OCI-LY1 (cell line): Measurements from ENCODE around the gene UXT.

Experiments used
- H2AFZ ChIP-seq: fragments of 200-600 bp; sonication (generic), shearing (Covaris generic); 2 replicates; pipeline ENCODE4 v1.6.0; 2014; ENCODE audit warnings: antibody characterized with exemption, mild to moderate bottlenecking, low read length
- H3F3A ChIP-seq: fragments of 200-600 bp; sonication (generic), shearing (Covaris generic); 2 replicates; pipeline ENCODE4 v1.6.0; 2014; ENCODE audit warnings: mild to moderate bottlenecking, antibody characterized with exemption, low read length, moderate library complexity; ENCODE audit not compliant: insufficient read depth
- H3K27ac ChIP-seq: fragments of 200-600 bp; sonication (generic); 2 replicates; pipeline ENCODE4 v1.5.1; 2014; ENCODE audit warnings: low read length, mixed run types, mild to moderate bottlenecking, low read depth; ENCODE audit not compliant: poor library complexity, severe bottlenecking
- H3K27me3 ChIP-seq: fragments of 200-600 bp; sonication (generic); 2 replicates; pipeline ENCODE4 v1.6.0; 2014; ENCODE audit warnings: antibody characterized with exemption, mild to moderate bottlenecking, low read length, moderate library complexity; ENCODE audit not compliant: insufficient read depth
- H3K36me3 ChIP-seq: fragments of 200-600 bp; sonication (generic); 2 replicates; pipeline ENCODE4 v1.6.1; 2014; ENCODE audit warnings: mild to moderate bottlenecking, antibody characterized with exemption, low read length, moderate library complexity, mixed read lengths; ENCODE audit not compliant: insufficient read depth
- H3K4me1 ChIP-seq: fragments of 200-600 bp; sonication (generic); 2 replicates; pipeline ENCODE4 v1.5.1; 2014; ENCODE audit warnings: mild to moderate bottlenecking, low read length, moderate library complexity; ENCODE audit not compliant: insufficient read depth, severe bottlenecking
- H3K4me2 ChIP-seq: fragments of 200-600 bp; sonication (generic), shearing (Covaris generic); 2 replicates; pipeline ENCODE4 v1.6.1; 2014; ENCODE audit warnings: low read length
- H3K4me3 ChIP-seq: fragments of 200-600 bp; sonication (generic); 2 replicates; pipeline ENCODE4 v1.5.1; 2014; ENCODE audit warnings: low read length, low read depth, mild to moderate bottlenecking, mixed read lengths; ENCODE audit not compliant: poor library complexity, severe bottlenecking
- H3K79me2 ChIP-seq: fragments of 200-600 bp; shearing (Covaris generic); 2 replicates; pipeline ENCODE4 v1.6.1; 2016; ENCODE audit warnings: mixed run types, low read length, mixed read lengths; ENCODE audit not compliant: insufficient read depth
- H3K9ac ChIP-seq: fragments of 200-600 bp; sonication (generic), shearing (Covaris generic); 2 replicates; pipeline ENCODE4 v1.6.1; 2014; ENCODE audit warnings: mild to moderate bottlenecking, low read length, mixed read lengths
- H3K9me2 ChIP-seq: fragments of 200-600 bp; sonication (generic), shearing (Covaris generic); 2 replicates; pipeline ENCODE4 v1.6.1; 2014; ENCODE audit warnings: low read depth, mild to moderate bottlenecking, low read length, mixed read lengths
- H3K9me3 ChIP-seq: fragments of 200-600 bp; shearing (Covaris generic); 2 replicates; pipeline ENCODE4 v1.6.1; 2014; ENCODE audit warnings: low read length, mixed read lengths
- H4K20me1 ChIP-seq: fragments of 200-600 bp; sonication (generic), shearing (Covaris generic); 2 replicates; pipeline ENCODE4 v1.6.0; 2016; ENCODE audit warnings: mild to moderate bottlenecking, low read length; ENCODE audit not compliant: insufficient read depth
- EZH2 ChIP-seq: fragments of 200-600 bp; sonication (generic), shearing (Covaris generic); IDR thresholded peaks from 2 replicates; pipeline ENCODE4 v1.8.0; 2017; ENCODE audit warnings: borderline replicate concordance, mixed run types, mild to moderate bottlenecking, antibody characterized with exemption, low read length, moderate library complexity, mixed read lengths
- TF ChIP-seq, protein P1 (sequence below): fragments of 200-600 bp; sonication (generic), shearing (Covaris generic); IDR thresholded peaks from 2 replicates; pipeline ENCODE4 v1.5.1; 2017; ENCODE audit warnings: mild to moderate bottlenecking, antibody characterized with exemption, low read length, moderate library complexity, mixed read lengths

The UXT gene

DNA sequence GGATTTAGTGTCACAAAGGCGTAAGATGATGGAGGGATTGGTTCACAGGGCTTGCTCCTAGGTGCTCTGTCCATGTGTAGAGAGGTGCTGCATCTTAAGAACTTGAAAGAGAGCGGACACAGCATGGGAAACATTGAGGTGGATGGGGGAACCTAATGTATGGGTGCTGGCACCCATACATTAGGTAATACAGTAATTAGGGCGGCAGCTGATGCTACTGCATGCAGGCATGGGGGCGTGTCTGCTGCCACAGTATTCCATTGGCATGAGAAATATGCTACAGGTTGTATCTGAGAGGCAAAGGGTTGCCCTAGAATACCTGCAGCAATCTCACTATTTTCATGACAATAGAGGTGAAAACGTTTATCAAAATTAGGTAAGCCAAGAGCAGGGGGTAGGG is 45.8 kb upstream of the UXT start:
- Histone ChIP-seq H4K20me1 (no peaks in the 10 kb centered on the region), H3K27ac (no peak overlapping the region), H3K4me1 (no peaks in the 10 kb centered on the region), H2AFZ (no peak overlapping the region), H3K4me3 (no peak overlapping the region), H3K4me2 (no peak overlapping the region), H3K9ac (no peak overlapping the region), H3K9me3 (no peaks in the 10 kb centered on the region), H3K27me3 (no peaks in the 10 kb centered on the region), H3K36me3 (no peaks in the 10 kb centered on the region), H3K9me2 (no peaks in the 10 kb centered on the region), H3K79me2 (no peaks in the 10 kb centered on the region), H3F3A (no peaks in the 10 kb centered on the region)
- TF ChIP-seq EZH2 = no peak
- TF ChIP-seq, protein P1, sequence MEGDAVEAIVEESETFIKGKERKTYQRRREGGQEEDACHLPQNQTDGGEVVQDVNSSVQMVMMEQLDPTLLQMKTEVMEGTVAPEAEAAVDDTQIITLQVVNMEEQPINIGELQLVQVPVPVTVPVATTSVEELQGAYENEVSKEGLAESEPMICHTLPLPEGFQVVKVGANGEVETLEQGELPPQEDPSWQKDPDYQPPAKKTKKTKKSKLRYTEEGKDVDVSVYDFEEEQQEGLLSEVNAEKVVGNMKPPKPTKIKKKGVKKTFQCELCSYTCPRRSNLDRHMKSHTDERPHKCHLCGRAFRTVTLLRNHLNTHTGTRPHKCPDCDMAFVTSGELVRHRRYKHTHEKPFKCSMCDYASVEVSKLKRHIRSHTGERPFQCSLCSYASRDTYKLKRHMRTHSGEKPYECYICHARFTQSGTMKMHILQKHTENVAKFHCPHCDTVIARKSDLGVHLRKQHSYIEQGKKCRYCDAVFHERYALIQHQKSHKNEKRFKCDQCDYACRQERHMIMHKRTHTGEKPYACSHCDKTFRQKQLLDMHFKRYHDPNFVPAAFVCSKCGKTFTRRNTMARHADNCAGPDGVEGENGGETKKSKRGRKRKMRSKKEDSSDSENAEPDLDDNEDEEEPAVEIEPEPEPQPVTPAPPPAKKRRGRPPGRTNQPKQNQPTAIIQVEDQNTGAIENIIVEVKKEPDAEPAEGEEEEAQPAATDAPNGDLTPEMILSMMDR = no peak

DNA sequence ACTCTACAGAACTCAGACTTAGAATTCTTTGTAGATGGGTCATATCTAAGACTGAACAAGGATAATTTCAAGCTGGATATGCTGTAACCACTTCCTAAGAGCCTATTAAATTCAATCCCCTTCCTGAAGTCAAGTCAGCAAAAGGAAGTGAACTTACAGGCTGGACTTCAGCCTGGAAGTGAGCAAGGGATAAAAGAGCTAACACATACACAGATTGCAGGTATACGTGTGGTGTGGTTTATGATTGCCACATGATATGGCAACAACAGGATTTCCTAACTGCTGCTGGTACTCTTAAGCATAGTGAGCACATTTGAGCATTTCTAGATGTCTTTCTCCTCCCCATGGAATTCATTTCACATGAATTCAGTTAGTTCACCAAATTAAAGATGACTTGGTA is 38.2 kb upstream of the UXT start:
- Histone ChIP-seq H3F3A (no peaks in the 10 kb centered on the region), H3K27ac (no peak overlapping the region), H3K4me1 (no peaks in the 10 kb centered on the region), H3K9me2 (no peaks in the 10 kb centered on the region), H3K27me3 (no peaks in the 10 kb centered on the region), H3K4me3 (no peak overlapping the region), H2AFZ (no peak overlapping the region), H3K79me2 (no peaks in the 10 kb centered on the region), H3K4me2 (no peak overlapping the region), H4K20me1 (no peaks in the 10 kb centered on the region), H3K9me3 (no peaks in the 10 kb centered on the region), H3K36me3 (no peaks in the 10 kb centered on the region), H3K9ac (no peak overlapping the region)
- no peak for TF ChIP-seq EZH2
- TF ChIP-seq, protein P1 = no peak

DNA sequence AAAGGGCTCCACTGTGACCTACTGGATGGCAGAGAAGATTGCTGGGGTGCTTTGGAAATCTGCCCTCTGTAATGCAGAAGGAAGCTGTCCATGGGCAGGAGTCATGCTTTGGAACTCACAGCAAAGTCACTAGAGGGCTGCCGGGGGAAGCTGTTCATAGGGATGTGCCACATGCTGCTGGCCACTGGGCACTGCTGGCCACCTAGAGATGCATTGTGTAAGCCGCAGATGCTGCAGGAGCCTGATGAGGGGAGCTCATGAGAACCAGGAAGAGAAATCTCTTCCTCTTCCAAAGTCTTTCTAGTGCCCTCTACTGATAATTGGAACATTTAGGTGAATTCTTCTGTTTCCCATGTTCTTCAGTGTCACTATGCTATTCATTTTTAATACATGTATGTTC is 31.2 kb upstream of the UXT start:
- Histone ChIP-seq H3F3A (no peaks in the 10 kb centered on the region), H3K9me3 (no peaks in the 10 kb centered on the region), H3K4me3 (no peak overlapping the region), H3K27ac (no peak overlapping the region), H3K79me2 (no peaks in the 10 kb centered on the region), H4K20me1 (no peaks in the 10 kb centered on the region), H3K9ac (no peak overlapping the region), H3K9me2 (no peaks in the 10 kb centered on the region), H2AFZ (no peak overlapping the region), H3K4me2 (no peak overlapping the region), H3K36me3 (no peaks in the 10 kb centered on the region), H3K4me1 (no peaks in the 10 kb centered on the region), H3K27me3 (no peaks in the 10 kb centered on the region)
- TF ChIP-seq EZH2 = no peak
- TF ChIP-seq, protein P1 = no peak
